Astrocyte (in vitro differentiated cells and primary cell): ENCODE data around the gene OPCML. TPM values are rescaled to one million over a fixed set of nuclear protein-coding genes. Genes with fewer than 3 reads are reported as not detected.

Experiments used
- DNase-seq: peaks from one replicate; pipeline ENCODE4 v3.0.0-alpha.2; 2010; ENCODE audit warnings: low read depth
- FAIRE-seq: peaks from 2 replicates; lab custom pipeline; 2011; peaks lifted over from hg19 to GRCh38; lab: Jason Lieb, UNC
- H2AFZ ChIP-seq: 2 replicates; pipeline ENCODE4 v1.6.0; 2012; ENCODE audit warnings: low read depth, low read length, inconsistent platforms
- H3K27ac ChIP-seq: 2 replicates; pipeline ENCODE4 v1.5.1; 2011; ENCODE audit warnings: low read depth, low read length, inconsistent platforms
- H3K27me3 ChIP-seq: 2 replicates; pipeline ENCODE4 v1.6.0; 2011; ENCODE audit warnings: low read length, inconsistent platforms; ENCODE audit not compliant: insufficient read depth
- H3K36me3 ChIP-seq: 2 replicates; pipeline ENCODE4 v1.5.1; 2011; ENCODE audit warnings: low read length, inconsistent platforms; ENCODE audit not compliant: insufficient read depth
- H3K4me1 ChIP-seq: 2 replicates; pipeline ENCODE4 v1.5.1; 2011; ENCODE audit warnings: low read length, inconsistent platforms; ENCODE audit not compliant: insufficient read depth
- H3K4me2 ChIP-seq: 2 replicates; pipeline ENCODE4 v1.6.0; 2012; ENCODE audit warnings: low read length, inconsistent platforms
- H3K4me3 ChIP-seq: 2 replicates; pipeline ENCODE4 v1.5.1; 2011; ENCODE audit warnings: low read depth, mild to moderate bottlenecking, low read length, inconsistent platforms; ENCODE audit not compliant: insufficient read depth
- H3K79me2 ChIP-seq: 2 replicates; pipeline ENCODE4 v1.6.0; 2012; ENCODE audit warnings: mild to moderate bottlenecking, low read length, inconsistent platforms; ENCODE audit not compliant: insufficient read depth
- H3K9ac ChIP-seq: 2 replicates; pipeline ENCODE4 v1.6.0; 2012; ENCODE audit warnings: mild to moderate bottlenecking, low read length, inconsistent platforms
- H3K9me3 ChIP-seq: 2 replicates; pipeline ENCODE4 v1.5.1; 2012; ENCODE audit warnings: low read depth, mild to moderate bottlenecking, low read length, inconsistent platforms; ENCODE audit not compliant: insufficient read depth
- H4K20me1 ChIP-seq: 2 replicates; pipeline ENCODE4 v1.6.0; 2012; ENCODE audit warnings: low read length, inconsistent platforms; ENCODE audit not compliant: insufficient read depth
- H3K27ac Mint-ChIP-seq: one replicate; pipeline ENCODE4 v1.8.0; 2021; ENCODE audit warnings: mild to moderate bottlenecking, mixed read lengths; ENCODE audit not compliant: unreplicated experiment
- H3K27me3 Mint-ChIP-seq: one replicate; pipeline ENCODE4 v1.8.0; 2021; ENCODE audit warnings: low read depth, mixed read lengths; ENCODE audit not compliant: unreplicated experiment
- H3K36me3 Mint-ChIP-seq: one replicate; pipeline ENCODE4 v1.8.0; 2021; ENCODE audit warnings: low read depth, mixed read lengths; ENCODE audit not compliant: unreplicated experiment
- H3K4me1 Mint-ChIP-seq: one replicate; pipeline ENCODE4 v1.8.0; 2021; ENCODE audit warnings: low read depth, mixed read lengths; ENCODE audit not compliant: unreplicated experiment
- H3K4me3 Mint-ChIP-seq: one replicate; pipeline ENCODE4 v1.8.0; 2021; ENCODE audit warnings: mild to moderate bottlenecking, moderate library complexity, mixed read lengths; ENCODE audit not compliant: unreplicated experiment
- H3K9me3 Mint-ChIP-seq: one replicate; pipeline ENCODE4 v1.8.0; 2021; ENCODE audit warnings: mild to moderate bottlenecking, mixed read lengths; ENCODE audit not compliant: unreplicated experiment
- EZH2 ChIP-seq: IDR thresholded peaks from 2 replicates; pipeline ENCODE4 v1.6.1; 2012; ENCODE audit warnings: mild to moderate bottlenecking, low read length, inconsistent platforms; ENCODE audit not compliant: insufficient read depth
- total RNA-seq: library from RNA; stranded (reverse); gene quantifications from 2 replicates; pipeline ENCODE4 v1.2.1, GENCODE V29; 2021
- TF ChIP-seq, protein P1 (sequence below): IDR thresholded peaks from 2 replicates; pipeline ENCODE4 v1.5.1; 2011; ENCODE audit warnings: low read depth, mild to moderate bottlenecking, inconsistent platforms, low read length, moderate library complexity; ENCODE audit not compliant: insufficient read depth

Gene OPCML
- total RNA-seq, 1 donor from 2014 or later: 7.9 TPM

DNA sequence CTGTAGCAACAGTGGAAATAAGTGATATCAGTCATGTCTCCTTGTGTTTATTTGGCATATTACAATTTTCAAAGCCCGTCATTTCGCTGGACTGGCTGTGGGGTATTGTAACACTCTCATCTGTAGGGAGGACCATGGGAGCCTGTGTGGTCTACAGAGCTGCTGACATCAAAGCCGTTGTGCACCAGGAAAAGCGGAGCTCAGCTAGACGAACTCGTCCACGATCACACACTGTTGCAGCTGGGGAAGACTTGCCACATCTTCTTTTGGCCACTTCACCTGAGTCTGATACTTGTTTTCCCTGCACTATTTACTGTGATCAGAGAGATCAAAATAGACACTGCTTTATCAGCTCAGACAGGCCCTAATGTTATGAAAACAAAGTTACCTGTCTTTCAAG is 741.3 kb downstream of the OPCML start:
- H3K27ac ChIP-seq: no peak overlapping the region
- H3K27ac Mint-ChIP-seq: no peak overlapping the region
- H3K4me1 Mint-ChIP-seq: peaks cover 2% of the 10 kb centered on the region
- no peaks in the 10 kb centered on the region for H3K79me2 ChIP-seq
- H3K4me2 ChIP-seq: no peak overlapping the region
- H3K4me1 ChIP-seq: no peaks in the 10 kb centered on the region
- no peaks in the 10 kb centered on the region for H4K20me1 ChIP-seq
- H3K27me3 ChIP-seq: no peaks in the 10 kb centered on the region
- peaks cover 3% of the 10 kb centered on the region for H3K27me3 Mint-ChIP-seq
- DNase-seq: no peak
- H3K9ac ChIP-seq: no peak overlapping the region
- no peak overlapping the region for H3K4me3 ChIP-seq
- no peak for FAIRE-seq
- H3K9me3 ChIP-seq: no peaks in the 10 kb centered on the region
- H3K9me3 Mint-ChIP-seq: peaks cover 2% of the 10 kb centered on the region
- no peaks in the 10 kb centered on the region for H3K36me3 Mint-ChIP-seq
- no peak overlapping the region for H3K4me3 Mint-ChIP-seq
- TF ChIP-seq EZH2: no peak
- TF ChIP-seq, protein P1, sequence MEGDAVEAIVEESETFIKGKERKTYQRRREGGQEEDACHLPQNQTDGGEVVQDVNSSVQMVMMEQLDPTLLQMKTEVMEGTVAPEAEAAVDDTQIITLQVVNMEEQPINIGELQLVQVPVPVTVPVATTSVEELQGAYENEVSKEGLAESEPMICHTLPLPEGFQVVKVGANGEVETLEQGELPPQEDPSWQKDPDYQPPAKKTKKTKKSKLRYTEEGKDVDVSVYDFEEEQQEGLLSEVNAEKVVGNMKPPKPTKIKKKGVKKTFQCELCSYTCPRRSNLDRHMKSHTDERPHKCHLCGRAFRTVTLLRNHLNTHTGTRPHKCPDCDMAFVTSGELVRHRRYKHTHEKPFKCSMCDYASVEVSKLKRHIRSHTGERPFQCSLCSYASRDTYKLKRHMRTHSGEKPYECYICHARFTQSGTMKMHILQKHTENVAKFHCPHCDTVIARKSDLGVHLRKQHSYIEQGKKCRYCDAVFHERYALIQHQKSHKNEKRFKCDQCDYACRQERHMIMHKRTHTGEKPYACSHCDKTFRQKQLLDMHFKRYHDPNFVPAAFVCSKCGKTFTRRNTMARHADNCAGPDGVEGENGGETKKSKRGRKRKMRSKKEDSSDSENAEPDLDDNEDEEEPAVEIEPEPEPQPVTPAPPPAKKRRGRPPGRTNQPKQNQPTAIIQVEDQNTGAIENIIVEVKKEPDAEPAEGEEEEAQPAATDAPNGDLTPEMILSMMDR: no peak
- H2AFZ ChIP-seq: no peak overlapping the region
- H3K36me3 ChIP-seq: no peaks in the 10 kb centered on the region

DNA sequence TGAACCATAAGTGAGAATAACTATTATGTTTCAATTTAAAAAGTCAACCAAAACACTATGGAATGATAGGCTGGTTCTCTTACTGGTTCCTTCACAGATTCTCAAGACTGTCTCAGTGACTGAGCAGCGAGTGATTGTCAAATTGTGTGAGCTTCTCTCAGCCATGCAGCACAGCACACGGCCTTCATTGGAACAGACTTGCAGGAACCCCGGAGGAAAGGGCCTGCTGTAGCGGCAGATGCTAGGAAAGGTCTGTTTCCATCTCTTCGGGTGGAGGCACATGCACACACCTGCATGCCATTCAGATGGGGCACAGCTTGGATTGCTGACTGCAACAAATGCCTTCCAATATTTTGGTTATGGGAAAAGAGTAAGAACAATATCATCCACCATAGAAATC is 741.8 kb downstream of the OPCML start:
- Mint-ChIP-seq H3K4me3 (no peak overlapping the region), H3K36me3 (peaks cover under 1% of the 10 kb centered on the region), H3K9me3 (peaks cover 2% of the 10 kb centered on the region), H3K4me1 (peaks cover 2% of the 10 kb centered on the region), H3K27me3 (peaks cover 3% of the 10 kb centered on the region), H3K27ac (no peak overlapping the region)
- H3K9me3 ChIP-seq: no peaks in the 10 kb centered on the region
- TF ChIP-seq, protein P1: no peak
- TF ChIP-seq EZH2: no peak
- H3K27ac ChIP-seq: no peak overlapping the region
- H3K4me2 ChIP-seq: no peak overlapping the region
- no peaks in the 10 kb centered on the region for H3K36me3 ChIP-seq
- no peak overlapping the region for H2AFZ ChIP-seq
- no peak overlapping the region for H3K4me3 ChIP-seq
- H4K20me1 ChIP-seq: no peaks in the 10 kb centered on the region
- H3K27me3 ChIP-seq: no peaks in the 10 kb centered on the region
- DNase-seq (no peak), FAIRE-seq (no peak)
- H3K79me2 ChIP-seq: no peaks in the 10 kb centered on the region
- H3K4me1 ChIP-seq: no peaks in the 10 kb centered on the region
- no peak overlapping the region for H3K9ac ChIP-seq

- Histone ChIP-seq H3K4me3 (no peak overlapping the region), H3K9ac (no peak overlapping the region), H3K4me2 (no peak overlapping the region), H3K9me3 (no peaks in the 10 kb centered on the region), H3K79me2 (no peaks in the 10 kb centered on the region), H3K27me3 (no peaks in the 10 kb centered on the region), H3K27ac (no peak overlapping the region), H4K20me1 (no peaks in the 10 kb centered on the region), H2AFZ (no peak overlapping the region), H3K36me3 (no peaks in the 10 kb centered on the region), H3K4me1 (peaks cover 6% of the 10 kb centered on the region)
- Mint-ChIP-seq H3K27me3 (peaks cover 3% of the 10 kb centered on the region), H3K4me3 (no peak overlapping the region), H3K9me3 (peaks cover under 1% of the 10 kb centered on the region), H3K4me1 (peaks cover 2% of the 10 kb centered on the region), H3K27ac (no peak overlapping the region), H3K36me3 (peaks cover 2% of the 10 kb centered on the region)
- DNase-seq (no peak), FAIRE-seq (no peak)
- TF ChIP-seq EZH2: no peak
- TF ChIP-seq, protein P1: no peak
Measured at GRCh38 chr11:132788816-132789325, 743.4 kb downstream of the OPCML start.
